Neutrophil (primary cell): ENCODE measurements around the gene POP4.

Experiments used
- H3K27ac ChIP-seq: fragments of 200-600 bp; sonication (generic); 2 replicates; pipeline ENCODE4 v1.5.1; 2016; ENCODE audit warnings: mild to moderate bottlenecking, moderate library complexity
- H3K27me3 ChIP-seq: fragments of 200-600 bp; sonication (generic); 2 replicates; pipeline ENCODE4 v1.6.0; 2016; ENCODE audit warnings: mild to moderate bottlenecking
- H3K36me3 ChIP-seq: fragments of 200-600 bp; sonication (generic); 2 replicates; pipeline ENCODE4 v1.5.1; 2017
- H3K4me1 ChIP-seq, 2 experiments: fragments of 200-600 bp in 1 of 2; sonication (generic) in 1 of 2; 1 replicate in 1 of 2; 2 replicates in 1 of 2; pipeline versions ENCODE4 v1.5.1 to v1.6.1; 2013 to 2016; ENCODE audit warnings: low read depth in 1 of 2, low read length in 1 of 2, mild to moderate bottlenecking in 1 of 2, moderate library complexity in 1 of 2; ENCODE audit not compliant: control insufficient read depth in 1 of 2, insufficient read depth in 1 of 2
- H3K4me3 ChIP-seq, 2 experiments: fragments of 200-600 bp in 1 of 2; sonication (generic) in 1 of 2; 1 replicate in 1 of 2; 2 replicates in 1 of 2; pipeline ENCODE4 v1.5.1; 2013 to 2016; ENCODE audit warnings: low read depth in 1 of 2, low read length in 1 of 2, mild to moderate bottlenecking in 1 of 2, moderate library complexity in 1 of 2
- H3K9me3 ChIP-seq: fragments of 200-600 bp; sonication (generic); 2 replicates; pipeline ENCODE4 v1.5.1; 2016
- CTCF ChIP-seq: fragments of 200-600 bp; sonication (generic); IDR thresholded peaks from 2 replicates; pipeline ENCODE4 v1.5.1; 2016; ENCODE audit warnings: antibody characterized with exemption

POP4 gene

DNA sequence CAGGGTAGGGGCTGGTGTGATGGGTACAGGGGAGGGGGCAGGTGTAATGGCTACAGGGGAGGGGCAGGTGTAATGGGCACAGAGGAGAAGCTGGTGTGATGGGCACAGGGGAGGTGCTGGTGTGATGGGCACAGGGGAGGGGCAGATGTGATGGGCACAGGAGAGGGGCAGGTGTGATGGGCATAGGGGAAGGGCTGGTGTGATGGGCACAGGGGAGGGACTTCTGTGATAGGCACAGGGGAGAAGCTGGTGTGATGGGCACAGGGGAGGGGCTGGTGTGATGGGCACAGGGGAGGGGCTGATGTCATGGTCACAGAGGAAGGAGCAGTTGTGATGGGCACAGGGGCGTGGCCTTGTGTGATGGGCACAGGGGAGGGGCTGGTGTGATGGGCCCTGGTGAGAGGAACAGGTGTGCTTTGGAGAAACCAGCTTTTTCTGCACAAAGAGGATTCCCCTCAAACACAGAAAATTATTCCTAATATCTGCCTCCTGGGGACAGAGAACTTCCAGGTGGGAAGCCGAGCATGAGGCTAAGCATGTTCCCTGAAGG lies 38.6 kb upstream of the POP4 start:
- TF ChIP-seq CTCF, result no peak
- Histone ChIP-seq H3K27ac (no peak overlapping the region), H3K36me3 (no peaks in the 10 kb centered on the region), H3K4me3 (no peak overlapping the region), H3K4me1 (no peaks in the 10 kb centered on the region), H3K9me3 (no peaks in the 10 kb centered on the region), H3K27me3 (peaks cover 31% of the 10 kb centered on the region)

DNA sequence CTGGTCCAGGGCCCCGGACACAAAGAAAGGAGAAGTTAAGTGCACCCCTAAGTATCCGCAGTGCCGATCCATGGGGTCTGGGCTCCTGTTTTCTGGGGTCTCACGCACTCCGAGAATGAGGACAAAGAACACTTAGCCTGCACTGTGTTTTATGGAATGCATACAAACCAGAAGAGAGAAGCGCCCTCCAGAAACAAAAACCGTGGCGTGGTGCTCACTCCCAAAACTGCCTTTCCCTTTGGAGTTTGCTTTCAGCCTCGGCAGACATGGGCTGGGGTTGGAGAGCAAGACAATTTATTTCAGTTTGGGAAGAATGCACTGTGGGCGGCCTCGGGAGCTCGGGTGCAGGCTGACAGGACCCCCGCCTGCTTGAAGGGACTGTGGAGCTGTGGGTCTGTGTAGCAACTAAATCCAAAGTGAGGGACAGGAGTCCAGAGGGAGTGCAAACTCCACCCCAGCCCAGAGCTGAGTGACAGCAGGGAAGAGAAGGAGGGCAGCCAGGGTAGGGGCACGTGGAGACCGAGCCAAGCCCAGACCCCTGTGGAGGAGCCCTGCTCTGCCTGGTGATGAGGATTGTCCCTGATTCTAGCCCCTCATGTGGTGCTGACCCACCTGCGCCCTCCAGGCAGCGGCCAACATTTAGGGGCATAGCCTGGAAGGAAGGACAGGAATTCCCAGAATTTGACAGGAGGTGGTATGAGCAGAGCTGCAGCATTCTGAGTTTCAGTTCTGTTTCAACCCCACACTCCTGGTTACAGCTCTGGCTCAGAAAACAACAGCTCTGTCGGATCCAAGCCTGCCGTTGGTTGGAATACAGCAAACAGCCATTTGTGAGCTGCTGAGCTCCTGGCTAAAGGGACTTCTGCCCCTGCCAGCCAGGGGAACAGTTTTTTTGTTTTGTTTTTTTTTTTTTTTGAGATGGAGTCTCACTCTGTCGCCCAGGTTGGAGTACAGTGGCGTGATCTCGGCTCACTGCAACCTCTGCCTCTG lies 37.8 kb upstream of the POP4 start:
- TF ChIP-seq CTCF, result no peak
- Histone ChIP-seq H3K4me3 (no peak overlapping the region), H3K9me3 (no peaks in the 10 kb centered on the region), H3K27ac (no peak overlapping the region), H3K27me3 (peaks cover 32% of the 10 kb centered on the region), H3K4me1 (no peaks in the 10 kb centered on the region), H3K36me3 (no peaks in the 10 kb centered on the region)

GRCh38 chr19:29569038-29569911 lies 36.8 kb upstream of the POP4 start:
- Histone ChIP-seq H3K27me3 (peaks cover 38% of the 10 kb centered on the region), H3K36me3 (no peaks in the 10 kb centered on the region), H3K27ac (no peak overlapping the region), H3K9me3 (no peaks in the 10 kb centered on the region), H3K4me1 (no peaks in the 10 kb centered on the region), H3K4me3 (no peak overlapping the region)
- no peak for TF ChIP-seq CTCF

DNA sequence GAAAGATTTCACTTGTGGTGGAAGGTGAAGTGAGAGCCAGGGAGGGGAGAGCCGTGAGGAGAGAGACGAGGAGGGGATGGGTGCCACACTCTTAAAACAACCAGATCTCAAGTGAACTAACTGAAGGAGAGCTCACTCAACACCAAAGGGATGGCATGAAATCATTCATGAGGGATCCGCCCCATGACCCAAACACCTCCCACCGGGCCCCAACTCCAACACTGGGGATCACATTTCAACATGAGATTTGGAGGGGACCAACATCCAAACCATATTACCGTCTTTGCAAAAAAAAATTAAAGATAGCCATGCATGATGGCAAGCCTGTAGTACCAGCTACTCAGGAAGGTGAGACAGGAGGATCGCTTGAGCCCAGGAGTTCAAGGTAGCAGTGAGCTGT lies 34.9 kb upstream of the POP4 start:
- TF ChIP-seq CTCF, result no peak
- H3K27me3 ChIP-seq, result peaks cover 46% of the 10 kb centered on the region
- no peak overlapping the region for H3K27ac ChIP-seq
- no peaks in the 10 kb centered on the region for H3K4me1 ChIP-seq
- H3K36me3 ChIP-seq, result no peaks in the 10 kb centered on the region
- no peaks in the 10 kb centered on the region for H3K9me3 ChIP-seq
- no peak overlapping the region for H3K4me3 ChIP-seq

DNA sequence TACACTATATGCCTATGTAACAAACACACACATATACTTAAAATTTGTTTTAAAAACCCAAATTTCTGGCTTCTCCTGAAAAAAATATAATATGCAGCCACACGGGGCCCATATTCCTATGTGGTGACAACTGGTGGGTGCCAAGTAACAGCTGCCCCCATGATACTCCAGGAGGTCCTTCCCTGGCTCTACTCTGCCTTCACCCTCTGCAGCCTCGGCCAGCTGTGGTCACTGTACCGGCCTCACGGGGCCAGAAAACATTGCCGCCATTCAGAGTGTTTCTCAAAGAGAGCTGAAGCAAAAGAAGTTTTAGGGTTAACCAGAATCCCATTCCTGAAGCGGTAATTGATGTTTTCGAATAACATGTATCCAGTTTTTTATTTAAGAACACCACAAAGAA lies 32.6 kb upstream of the POP4 start:
- no peak overlapping the region for H3K4me3 ChIP-seq
- no peaks in the 10 kb centered on the region for H3K9me3 ChIP-seq
- H3K36me3 ChIP-seq, result no peaks in the 10 kb centered on the region
- no peak overlapping the region for H3K27ac ChIP-seq
- peaks cover 59% of the 10 kb centered on the region for H3K27me3 ChIP-seq
- no peak for TF ChIP-seq CTCF
- no peaks in the 10 kb centered on the region for H3K4me1 ChIP-seq
